Keratinocyte (primary cell): ENCODE data around the gene P2RY8. TPM values are rescaled to one million over a fixed set of nuclear protein-coding genes. Genes with fewer than 3 reads are reported as not detected.

ENCODE experiments used
- DNase-seq: peaks from one replicate; pipeline ENCODE4 v3.0.0-alpha.2; 2011; ENCODE audit warnings: low read depth, missing footprints, low spot score
- FAIRE-seq: peaks from 2 replicates; lab custom pipeline; 2011; peaks lifted over from hg19 to GRCh38; lab: Jason Lieb, UNC
- H2AFZ ChIP-seq: 2 replicates; pipeline ENCODE4 v1.6.0; 2012; ENCODE audit warnings: low read length, control low read depth, inconsistent platforms; ENCODE audit not compliant: control insufficient read depth
- H3K27ac ChIP-seq: 2 replicates; pipeline ENCODE4 v1.5.1; 2011; ENCODE audit warnings: low read length; ENCODE audit not compliant: control insufficient read depth, insufficient read depth
- H3K27me3 ChIP-seq: 3 replicates; pipeline ENCODE4 v1.6.0; 2011; ENCODE audit warnings: low read length; ENCODE audit not compliant: control insufficient read depth, insufficient read depth; ENCODE audit errors: extremely low read depth
- H3K36me3 ChIP-seq, 2 experiments: 2 replicates in 1 of 2; 3 replicates in 1 of 2; pipeline ENCODE4 v1.5.1; 2011; ENCODE audit warnings: low read length in 2 of 2, mild to moderate bottlenecking in 1 of 2; ENCODE audit not compliant: control insufficient read depth in 2 of 2, insufficient read depth in 2 of 2; ENCODE audit errors: extremely low read depth in 1 of 2
- H3K4me1 ChIP-seq: 3 replicates; pipeline ENCODE4 v1.5.1; 2011; ENCODE audit warnings: low read length; ENCODE audit not compliant: control insufficient read depth, insufficient read depth; ENCODE audit errors: extremely low read depth
- H3K4me2 ChIP-seq: 3 replicates; pipeline ENCODE4 v1.6.0; 2011; ENCODE audit warnings: low read depth, low read length; ENCODE audit not compliant: control insufficient read depth, insufficient read depth; ENCODE audit errors: extremely low read depth
- H3K4me3 ChIP-seq, 3 experiments: fragments of 200-600 bp in 1 of 3; sonication (generic) in 1 of 3; 2 replicates in 2 of 3; 3 replicates in 1 of 3; pipeline ENCODE4 v1.5.1; 2011 to 2016; ENCODE audit warnings: low read length in 3 of 3, mild to moderate bottlenecking in 3 of 3, control low read depth in 2 of 3, inconsistent platforms in 1 of 3, low read depth in 1 of 3, mixed read lengths in 1 of 3, mixed run types in 1 of 3, moderate library complexity in 1 of 3; ENCODE audit not compliant: control insufficient read depth in 2 of 3, insufficient read depth in 2 of 3; ENCODE audit errors: extremely low read depth in 1 of 3
- H3K79me2 ChIP-seq: 2 replicates; pipeline ENCODE4 v1.6.0; 2012; ENCODE audit warnings: low read length; ENCODE audit not compliant: control insufficient read depth, insufficient read depth
- H3K9ac ChIP-seq: 3 replicates; pipeline ENCODE4 v1.6.0; 2011; ENCODE audit warnings: low read length; ENCODE audit not compliant: control insufficient read depth, insufficient read depth; ENCODE audit errors: extremely low read depth
- H3K9me1 ChIP-seq: 3 replicates; pipeline ENCODE4 v1.6.0; 2011; ENCODE audit warnings: low read length; ENCODE audit not compliant: control insufficient read depth, insufficient read depth; ENCODE audit errors: extremely low read depth
- H3K9me3 ChIP-seq: 2 replicates; pipeline ENCODE4 v1.5.1; 2012; ENCODE audit warnings: low read depth, low read length; ENCODE audit not compliant: control insufficient read depth
- H4K20me1 ChIP-seq: 3 replicates; pipeline ENCODE4 v1.6.0; 2011; ENCODE audit warnings: low read length; ENCODE audit not compliant: control insufficient read depth, insufficient read depth; ENCODE audit errors: extremely low read depth
- CTCF ChIP-seq, 3 experiments: IDR thresholded peaks in 1 of 3; conservative IDR thresholded peaks in 1 of 3; optimal IDR thresholded peaks in 1 of 3; 2 replicates in 2 of 3; 3 replicates in 1 of 3; pipeline versions ENCODE3 to v1.5.1; 2011; ENCODE audit warnings: low read length in 3 of 3, mild to moderate bottlenecking in 3 of 3, moderate library complexity in 2 of 3, control low read depth in 1 of 3, inconsistent platforms in 1 of 3; ENCODE audit not compliant: insufficient read depth in 2 of 3; ENCODE audit errors: extremely low read depth in 1 of 3
- EZH2 ChIP-seq: IDR thresholded peaks from one replicate; pipeline ENCODE4 v1.6.1; 2012; ENCODE audit warnings: inconsistent platforms, mild to moderate bottlenecking, low read length, moderate library complexity
- dilution Hi-C: fragments of 300-500 bp; cut with MboI; formaldehyde crosslinking; loops from one replicate; pipeline ENCODE4 v1.7.0; 2020; ENCODE audit warnings: low sequenced_read_pairs; ENCODE audit not compliant: extremely low pct_ligation_motif_present
- polyA plus RNA-seq, 5 experiments: library from polyadenylated mRNA; depleted of rRNA in 3 of 5; stranded (reverse) in 3 of 5; stranded (forward) in 1 of 5; unstranded in 1 of 5; fragments of >200 nt; gene quantifications; 1 replicate in 1 of 5; 2 replicates in 3 of 5; 3 replicates in 1 of 5; pipeline versions ENCODE4 v1.2.1 to v1.2.3, GENCODE V29; 2011 to 2012; ENCODE audit warnings: missing spikeins in 2 of 5, low read depth in 1 of 5, low replicate concordance in 1 of 5

Gene P2RY8
- polyA plus RNA-seq, 1 donor (not counting 4 experiments of a cell fraction or from before 2014, with no cell fraction given) = not detected

- Histone ChIP-seq H3K4me3 (no peak overlapping the region), H3K9me1 (no peaks in the 10 kb centered on the region), H3K9me3 (peaks cover 2% of the 10 kb centered on the region), H3K79me2 (no peaks in the 10 kb centered on the region), H3K27me3 (no peaks in the 10 kb centered on the region), H3K27ac (no peak overlapping the region), H3K9ac (no peak overlapping the region), H3K4me1 (no peaks in the 10 kb centered on the region), H3K36me3 (peaks cover 14 to 20% of the 10 kb centered on the region in 2 experiments), H4K20me1 (no peaks in the 10 kb centered on the region), H2AFZ (no peak overlapping the region), H3K4me2 (no peak overlapping the region)
- FAIRE-seq = no peak
- TF ChIP-seq CTCF (optimal IDR thresholded peaks at IDR 0.05 in 1 of 3, IDR thresholded peaks at IDR 0.05 in 1 of 3, conservative IDR thresholded peaks at IDR 0.05 in 1 of 3; ENCODE audit: extremely low read depth in 1 of 3, insufficient read depth in 2 of 3, low read length in 3 of 3) (no peak), EZH2 (no peak)
- DNase-seq = no peak
- dilution Hi-C loops = no loop called here
Measured at GRCh38 chrX:1416327-1416784, 120.6 kb downstream of the P2RY8 start.

Other genes with a start within 250 kb of the P2RY8 start
- not detected in 3 replicates for gene IL3RA, start 200.4 kb downstream of the P2RY8 start, polyA plus RNA-seq
- gene SLC25A6, start 145.1 kb downstream of the P2RY8 start, polyA plus RNA-seq = 179 to 351 TPM (median 187 TPM) in 3 replicates
- 13.8 to 16.3 TPM (median 15.2 TPM) in 3 replicates for gene ASMTL, start 84.3 kb downstream of the P2RY8 start, polyA plus RNA-seq
- 12.8 to 15.1 TPM (median 13.8 TPM) in 3 replicates for gene AKAP17A, start 54.4 kb upstream of the P2RY8 start, polyA plus RNA-seq
- 0.08 to 0.23 TPM in 2 of 3 replicates, not detected in the other for gene ASMT, start 77.9 kb upstream of the P2RY8 start, polyA plus RNA-seq